ENCODE measurements around the gene MPZ. TPM values are rescaled to one million over a fixed set of nuclear protein-coding genes. Genes with fewer than 3 reads are reported as not detected.

MPZ gene
- 9.1 TPM for polyA plus RNA-seq (2013, experiment 1 of 2)
- 8.4 TPM for polyA plus RNA-seq (2013, experiment 2 of 2)

- Histone ChIP-seq H2BK120ac (ENCODE audit: low read depth, low read length) (no peak within 1 kb of the TSS), H3K9ac (ENCODE audit: low read depth, low read length, poor library complexity) (no peak within 1 kb of the TSS), H2AFZ (ENCODE audit: low read length) (peak within 1 kb of the TSS; percentile 81), H3K23ac (ENCODE audit: low read depth, low read length, poor library complexity) (no peak within 1 kb of the TSS), H3K4me2 (ENCODE audit: insufficient read depth, low read length, poor library complexity, severe bottlenecking) (no peak within 1 kb of the TSS), H3K9me3 (replicated peaks in 1 of 2; ENCODE audit: control insufficient read depth in 2 of 2, insufficient read depth in 1 of 2, low read depth in 1 of 2, low read length in 2 of 2) (no peaks in the 10 kb centered on the region), H3K36me3 (replicated peaks in 1 of 2; ENCODE audit: control insufficient read depth in 2 of 2, insufficient read depth in 2 of 2, low read length in 2 of 2) (no peaks in the 10 kb centered on the region), H2BK15ac (ENCODE audit: low read length) (peak within 1 kb of the TSS; percentile 34), H3K27me3 (ENCODE audit: control insufficient read depth in 3 of 3, insufficient read depth in 3 of 3, low read depth in 1 of 3, low read length in 3 of 3) (no peaks in the 10 kb centered on the region), H3K79me1 (ENCODE audit: low read depth, low read length) (peaks cover 1% of the 10 kb centered on the region), H3K14ac (ENCODE audit: low read length) (no peak within 1 kb of the TSS), H2BK5ac (ENCODE audit: low read length) (no peak within 1 kb of the TSS), H3K4me1 (ENCODE audit: control insufficient read depth in 2 of 2, insufficient read depth in 1 of 2, low read depth in 1 of 2, low read length in 2 of 2) (peaks cover 18 to 20% of the 10 kb centered on the region in 2 donors), H3K4ac (ENCODE audit: low read length) (no peak within 1 kb of the TSS), H4K91ac (ENCODE audit: low read depth, low read length, poor library complexity) (no peak within 1 kb of the TSS), H2BK12ac (ENCODE audit: low read length) (no peak within 1 kb of the TSS), H3K4me3 (ENCODE audit: low read length in 2 of 2) (no peak within 1 kb of the TSS), H3K27ac (replicated peaks; ENCODE audit: low read length) (no peak within 1 kb of the TSS), H3K18ac (ENCODE audit: low read length) (peak within 1 kb of the TSS; percentile 16), H4K8ac (ENCODE audit: low read depth, low read length) (no peak within 1 kb of the TSS), H2AK5ac (ENCODE audit: low read depth, low read length) (no peak within 1 kb of the TSS)
- DNase-seq (ENCODE audit: low spot score), result no peak
- WGBS, 2 donors (ENCODE audit: extremely low coverage in 2 of 2, insufficient read length in 2 of 2, insufficient replicate concordance in 1 of 2), result no CpG with 5 or more reads among the region's 2 CpGs
These were observed at the start of gene MPZ for GRCh38 chr1:161309868-161310267. TSS of gene MPZ (minus strand) at chr1:161309968. CDS start at chr1:161309905, 63 bp downstream.

- Histone ChIP-seq H2AFZ (ENCODE audit: low read length) (no peak overlapping the region), H3K27ac (replicated peaks; ENCODE audit: low read length) (no peak overlapping the region), H3K27me3 (ENCODE audit: control insufficient read depth in 3 of 3, insufficient read depth in 3 of 3, low read depth in 1 of 3, low read length in 3 of 3) (no peaks in the 10 kb centered on the region), H3K18ac (ENCODE audit: low read length) (no peak overlapping the region), H3K4me2 (ENCODE audit: insufficient read depth, low read length, poor library complexity, severe bottlenecking) (no peak overlapping the region), H3K14ac (ENCODE audit: low read length) (no peak overlapping the region), H4K8ac (ENCODE audit: low read depth, low read length) (no peak overlapping the region), H2BK5ac (ENCODE audit: low read length) (no peak overlapping the region), H3K4ac (ENCODE audit: low read length) (no peak overlapping the region), H3K23ac (ENCODE audit: low read depth, low read length, poor library complexity) (no peak overlapping the region), H3K9ac (ENCODE audit: low read depth, low read length, poor library complexity) (no peak overlapping the region), H3K4me3 (ENCODE audit: low read length in 2 of 2) (no peak overlapping the region), H3K36me3 (replicated peaks in 1 of 2; ENCODE audit: control insufficient read depth in 2 of 2, insufficient read depth in 2 of 2, low read length in 2 of 2) (peaks cover 2 to 44% of the 10 kb centered on the region in 2 donors), H4K91ac (ENCODE audit: low read depth, low read length, poor library complexity) (no peak overlapping the region), H3K4me1 (ENCODE audit: control insufficient read depth in 2 of 2, insufficient read depth in 1 of 2, low read depth in 1 of 2, low read length in 2 of 2) (no peaks in the 10 kb centered on the region), H2BK120ac (ENCODE audit: low read depth, low read length) (no peak overlapping the region), H2BK12ac (ENCODE audit: low read length) (no peak overlapping the region), H3K9me3 (replicated peaks in 1 of 2; ENCODE audit: control insufficient read depth in 2 of 2, insufficient read depth in 1 of 2, low read depth in 1 of 2, low read length in 2 of 2) (no peaks in the 10 kb centered on the region), H3K79me1 (ENCODE audit: low read depth, low read length) (no peaks in the 10 kb centered on the region), H2BK15ac (ENCODE audit: low read length) (no peak overlapping the region), H2AK5ac (ENCODE audit: low read depth, low read length) (no peak overlapping the region)
- DNase-seq (ENCODE audit: low spot score), result no peak
These were observed 49.5 kb upstream of the MPZ start for GRCh38 chr1:161359291-161359690.

GRCh38 chr1:161357073-161357472, 47.3 kb upstream of the MPZ start:
- no peak overlapping the region for H3K18ac ChIP-seq (ENCODE audit: low read length)
- H2AK5ac ChIP-seq (ENCODE audit: low read depth, low read length), result no peak overlapping the region
- no CpG with 5 or more reads among the region's 8 CpGs for WGBS, 2 donors (ENCODE audit: extremely low coverage in 2 of 2, insufficient read length in 2 of 2, insufficient replicate concordance in 1 of 2)
- H3K79me1 ChIP-seq (ENCODE audit: low read depth, low read length), result no peaks in the 10 kb centered on the region
- H3K9me3 ChIP-seq (replicated peaks in 1 of 2; ENCODE audit: control insufficient read depth in 2 of 2, insufficient read depth in 1 of 2, low read depth in 1 of 2, low read length in 2 of 2), result no peaks in the 10 kb centered on the region
- H2BK120ac ChIP-seq (ENCODE audit: low read depth, low read length), result no peak overlapping the region
- no peak overlapping the region for H3K9ac ChIP-seq (ENCODE audit: low read depth, low read length, poor library complexity)
- H4K91ac ChIP-seq (ENCODE audit: low read depth, low read length, poor library complexity), result no peak overlapping the region
- H3K4me2 ChIP-seq (ENCODE audit: insufficient read depth, low read length, poor library complexity, severe bottlenecking), result no peak overlapping the region
- H4K8ac ChIP-seq (ENCODE audit: low read depth, low read length), result no peak overlapping the region
- H3K23ac ChIP-seq (ENCODE audit: low read depth, low read length, poor library complexity), result no peak overlapping the region
- no peak overlapping the region for H2BK5ac ChIP-seq (ENCODE audit: low read length)
- H2BK12ac ChIP-seq (ENCODE audit: low read length), result no peak overlapping the region
- no peak overlapping the region for H3K14ac ChIP-seq (ENCODE audit: low read length)
- no peaks in the 10 kb centered on the region for H3K4me1 ChIP-seq (ENCODE audit: control insufficient read depth in 2 of 2, insufficient read depth in 1 of 2, low read depth in 1 of 2, low read length in 2 of 2)
- no peak overlapping the region for H2BK15ac ChIP-seq (ENCODE audit: low read length)
- no peak overlapping the region for H2AFZ ChIP-seq (ENCODE audit: low read length)
- no peak overlapping the region for H3K27ac ChIP-seq (replicated peaks; ENCODE audit: low read length)
- no peaks in the 10 kb centered on the region for H3K27me3 ChIP-seq (ENCODE audit: control insufficient read depth in 3 of 3, insufficient read depth in 3 of 3, low read depth in 1 of 3, low read length in 3 of 3)
- no peak overlapping the region for H3K4ac ChIP-seq (ENCODE audit: low read length)
- no peak overlapping the region for H3K4me3 ChIP-seq (ENCODE audit: low read length in 2 of 2)
- H3K36me3 ChIP-seq (replicated peaks in 1 of 2; ENCODE audit: control insufficient read depth in 2 of 2, insufficient read depth in 2 of 2, low read length in 2 of 2), result peaks cover 2 to 37% of the 10 kb centered on the region in 2 donors
- DNase-seq (ENCODE audit: low spot score), result no peak

GRCh38 chr1:161351482-161351881, 41.7 kb upstream of the MPZ start:
- Histone ChIP-seq H3K9me3 (replicated peaks in 1 of 2; ENCODE audit: control insufficient read depth in 2 of 2, insufficient read depth in 1 of 2, low read depth in 1 of 2, low read length in 2 of 2) (no peaks in the 10 kb centered on the region), H2BK15ac (ENCODE audit: low read length) (no peak overlapping the region), H3K4me3 (ENCODE audit: low read length in 2 of 2) (no peak overlapping the region), H2AFZ (ENCODE audit: low read length) (no peak overlapping the region), H2BK12ac (ENCODE audit: low read length) (no peak overlapping the region), H2AK5ac (ENCODE audit: low read depth, low read length) (no peak overlapping the region), H2BK5ac (ENCODE audit: low read length) (no peak overlapping the region), H3K18ac (ENCODE audit: low read length) (no peak overlapping the region), H3K14ac (ENCODE audit: low read length) (no peak overlapping the region), H3K27ac (replicated peaks; ENCODE audit: low read length) (no peak overlapping the region), H3K4me2 (ENCODE audit: insufficient read depth, low read length, poor library complexity, severe bottlenecking) (no peak overlapping the region), H3K79me1 (ENCODE audit: low read depth, low read length) (no peaks in the 10 kb centered on the region), H3K4ac (ENCODE audit: low read length) (no peak overlapping the region), H3K9ac (ENCODE audit: low read depth, low read length, poor library complexity) (no peak overlapping the region), H3K4me1 (ENCODE audit: control insufficient read depth in 2 of 2, insufficient read depth in 1 of 2, low read depth in 1 of 2, low read length in 2 of 2) (no peaks in the 10 kb centered on the region), H3K27me3 (ENCODE audit: control insufficient read depth in 3 of 3, insufficient read depth in 3 of 3, low read depth in 1 of 3, low read length in 3 of 3) (no peaks in the 10 kb centered on the region), H3K23ac (ENCODE audit: low read depth, low read length, poor library complexity) (no peak overlapping the region), H4K91ac (ENCODE audit: low read depth, low read length, poor library complexity) (no peak overlapping the region), H4K8ac (ENCODE audit: low read depth, low read length) (no peak overlapping the region), H3K36me3 (replicated peaks in 1 of 2; ENCODE audit: control insufficient read depth in 2 of 2, insufficient read depth in 2 of 2, low read length in 2 of 2) (peaks cover 3 to 39% of the 10 kb centered on the region in 2 donors), H2BK120ac (ENCODE audit: low read depth, low read length) (no peak overlapping the region)
- WGBS, 2 donors (ENCODE audit: extremely low coverage in 2 of 2, insufficient read length in 2 of 2, insufficient replicate concordance in 1 of 2), result no CpG with 5 or more reads among the region's 1 CpG
- no peak for DNase-seq (ENCODE audit: low spot score)
